Adrenal gland (tissue), 12 donors: ENCODE measurements around the gene CD34. TPM values are rescaled to one million over a fixed set of nuclear protein-coding genes. Genes with fewer than 3 reads are reported as not detected.

Source experiments
- DNase-seq, 7 donors: peaks; one replicate each; pipeline ENCODE4 v3.0.0-alpha.2; 2019 to 2020
- H3K27ac ChIP-seq, 5 donors: fragments of 200-600 bp; sonication (generic) in 4 of 5; 1 replicate in 3 of 5; 2 replicates in 2 of 5; pipeline versions ENCODE4 v1.5.1 to v1.8.0; 2016 to 2020; ENCODE audit warnings: mild to moderate bottlenecking in 1 of 5
- H3K27me3 ChIP-seq: fragments of 200-600 bp; 2 replicates; pipeline ENCODE4 v1.8.0; 2021
- H3K36me3 ChIP-seq, 2 donors: fragments of 200-600 bp; replicated peaks in 1 of 2; 1 replicate in 1 of 2; 2 replicates in 1 of 2; pipeline versions ENCODE4 v1.5.1 to v1.8.0; 2018 to 2022
- H3K4me1 ChIP-seq, 2 donors: fragments of 200-600 bp; replicated peaks in 1 of 2; 1 replicate in 1 of 2; 2 replicates in 1 of 2; pipeline versions ENCODE4 v1.5.1 to v1.8.0; 2018 to 2021
- H3K4me3 ChIP-seq, 4 donors: fragments of 200-600 bp; sonication (generic) in 3 of 4; one replicate each; pipeline ENCODE4 v1.5.1; 2016 to 2018
- H3K9me3 ChIP-seq, 3 donors: fragments of 200-600 bp; sonication (generic) in 1 of 3; replicated peaks in 1 of 3; 1 replicate in 2 of 3; 2 replicates in 1 of 3; pipeline versions ENCODE4 v1.5.1 to v1.8.0; 2016 to 2021
- POLR2A ChIP-seq, 2 donors: fragments of 450-650 bp; IDR thresholded peaks; one replicate each; pipeline ENCODE4 v1.6.1; 2017; ENCODE audit warnings: antibody characterized with exemption in 2 of 2, mild to moderate bottlenecking in 2 of 2, moderate library complexity in 1 of 2
- WGBS, 4 donors: extraction: QIAGEN DNeasy Blood & Tissue Kit in 2 of 4; methylation state at CpG; one replicate each; pipeline versions ENCODE4 v1.1.5 to v1.1.7; 2013 to 2017; 5-methylcytosine and 5-hydroxymethylcytosine counted together
- intact Hi-C, 2 donors: fragments of 100-400 bp; cut with DNase I; formaldehyde crosslinking; loops; one replicate each; pipeline versions ENCODE4 v1.14.1 to v1.15.0; 2022 to 2023
- polyA plus RNA-seq, 3 donors: library from polyadenylated mRNA; stranded (reverse); fragments of 200-250 nt in 2 of 3; fragments of 350-450 nt in 1 of 3; fragmentation: Illumina TruSeq in 1 of 3; extraction: RNeasy Lipid Tissue Mini Kit (QIAGEN cat#74804) in 1 of 3; gene quantifications; one replicate each; pipeline ENCODE4 v1.2.3, GENCODE V29; 2013 to 2014
- total RNA-seq, 9 donors: library from RNA; depleted of rRNA in 4 of 9; stranded (reverse); fragments of >200 nt in 4 of 9; fragments of 120-200 nt in 1 of 9; fragmentation: NEBNext Ultra II Directional in 1 of 9; extraction: Animal tissue kit (Norgen Biotek cat#: 25700) in 1 of 9; gene quantifications; one replicate each; pipeline versions ENCODE4 v1.1.0 to v1.2.4, GENCODE V29; 2013 to 2023
- TF ChIP-seq, protein P1 (sequence below), 6 experiments: fragments of 450-650 bp in 4 of 6; fragments of 200-600 bp in 2 of 6; sonication (generic) in 1 of 6; IDR thresholded peaks; 1 replicate in 5 of 6; 2 replicates in 1 of 6; pipeline versions ENCODE4 v1.5.1 to v1.8.0; 2016 to 2021; ENCODE audit warnings: antibody characterized with exemption in 6 of 6, mild to moderate bottlenecking in 2 of 6, moderate library complexity in 1 of 6
- donor health status: healthy with polysubstance abuse.
- donor health status: Bipolar disorder and iron deficiency.
- donor health status: DM: yes; HTN: yes; CAD: no.
- donor health status: DM: no; HTN: no; CAD: no.
- donor health status: DM: no; HTN: no; CAD: no.
- donor health status: DM: yes; HTN: yes; CAD: no.

CD34 gene
- total and polyA plus RNA-seq, 12 donors, result 9.0 to 48.6 (median 28.1) TPM

- DNase-seq, result peak; percentile 82 to 92 (median 85)
- intact Hi-C loops, result no loop called here
- H3K27ac ChIP-seq, result peak overlapping the region in 4 of 5 donors; percentile 31 to 81 (median 71)
- WGBS, 4 donors, result 10 to 44% (median 22%) methylated on average over 5 to 76 of the region's 76 CpGs
- H3K4me1 ChIP-seq, result peaks cover 14 to 38% of the 10 kb centered on the region in 2 donors
- H3K9me3 ChIP-seq, result no peaks in the 10 kb centered on the region
- no peaks in the 10 kb centered on the region for H3K36me3 ChIP-seq
- no peaks in the 10 kb centered on the region for H3K27me3 ChIP-seq
- H3K4me3 ChIP-seq, result peak overlapping the region in 2 of 4 donors; percentile 40 to 56
- TF ChIP-seq, protein P1, sequence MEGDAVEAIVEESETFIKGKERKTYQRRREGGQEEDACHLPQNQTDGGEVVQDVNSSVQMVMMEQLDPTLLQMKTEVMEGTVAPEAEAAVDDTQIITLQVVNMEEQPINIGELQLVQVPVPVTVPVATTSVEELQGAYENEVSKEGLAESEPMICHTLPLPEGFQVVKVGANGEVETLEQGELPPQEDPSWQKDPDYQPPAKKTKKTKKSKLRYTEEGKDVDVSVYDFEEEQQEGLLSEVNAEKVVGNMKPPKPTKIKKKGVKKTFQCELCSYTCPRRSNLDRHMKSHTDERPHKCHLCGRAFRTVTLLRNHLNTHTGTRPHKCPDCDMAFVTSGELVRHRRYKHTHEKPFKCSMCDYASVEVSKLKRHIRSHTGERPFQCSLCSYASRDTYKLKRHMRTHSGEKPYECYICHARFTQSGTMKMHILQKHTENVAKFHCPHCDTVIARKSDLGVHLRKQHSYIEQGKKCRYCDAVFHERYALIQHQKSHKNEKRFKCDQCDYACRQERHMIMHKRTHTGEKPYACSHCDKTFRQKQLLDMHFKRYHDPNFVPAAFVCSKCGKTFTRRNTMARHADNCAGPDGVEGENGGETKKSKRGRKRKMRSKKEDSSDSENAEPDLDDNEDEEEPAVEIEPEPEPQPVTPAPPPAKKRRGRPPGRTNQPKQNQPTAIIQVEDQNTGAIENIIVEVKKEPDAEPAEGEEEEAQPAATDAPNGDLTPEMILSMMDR (IDR thresholded peaks at IDR 0.05), result no peak
- TF ChIP-seq POLR2A (IDR thresholded peaks at IDR 0.05), result no peak
Measured at GRCh38 chr1:207959141-207959825, 48.4 kb upstream of the CD34 start.

DNA sequence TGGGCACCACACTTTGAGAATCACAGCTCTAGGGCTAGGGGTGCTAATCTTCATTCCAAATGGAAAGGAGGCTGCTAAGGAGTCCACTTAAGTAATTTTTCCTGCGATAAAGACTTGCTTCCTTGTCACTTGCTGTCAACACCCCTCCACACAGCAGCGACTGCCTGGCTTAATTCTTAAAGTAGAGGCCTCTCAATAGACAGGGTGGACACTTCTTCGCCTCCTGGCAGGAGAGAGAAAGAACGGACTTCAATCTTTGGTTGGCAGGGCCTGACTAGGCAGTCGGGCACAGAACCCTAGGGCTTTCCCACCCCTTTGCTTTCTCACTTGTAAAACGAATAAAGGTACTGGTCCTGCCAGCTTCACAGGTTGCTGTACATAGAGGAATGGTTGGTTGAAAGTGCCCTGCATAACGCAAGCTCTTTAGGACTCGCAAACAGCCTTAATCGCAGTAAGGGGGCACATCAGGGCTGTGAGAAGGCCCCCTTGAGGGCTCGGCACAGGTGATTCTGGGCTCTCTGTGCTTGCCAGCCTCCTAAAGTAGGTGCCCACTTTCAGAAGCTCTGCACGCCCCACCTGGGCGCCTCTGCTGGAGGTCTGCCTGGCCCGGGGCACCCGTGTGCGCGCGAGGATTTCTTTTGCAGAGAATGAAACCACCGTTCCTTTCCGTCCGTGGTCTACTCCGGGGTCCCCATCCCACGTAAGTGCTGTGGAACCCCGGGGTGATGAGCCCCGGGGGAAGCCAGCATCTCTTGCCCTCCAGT is 47.6 kb upstream of the CD34 start:
- H3K4me3 ChIP-seq, result peak overlapping the region in 2 of 4 donors; percentile 40 to 56
- H3K9me3 ChIP-seq, result no peaks in the 10 kb centered on the region
- 44 to 82% (median 45%) methylated on average over 12 to 24 of the region's 24 CpGs for WGBS, 4 donors
- peak overlapping the region in 3 of 5 donors; percentile 68 to 81 (median 74) for H3K27ac ChIP-seq
- intact Hi-C loops, result no loop called here
- H3K36me3 ChIP-seq, result no peaks in the 10 kb centered on the region
- H3K27me3 ChIP-seq, result no peaks in the 10 kb centered on the region
- peaks cover 9 to 32% of the 10 kb centered on the region in 2 donors for H3K4me1 ChIP-seq
- no peak for DNase-seq
- TF ChIP-seq POLR2A (IDR thresholded peaks at IDR 0.05), result no peak
- TF ChIP-seq, protein P1 (IDR thresholded peaks at IDR 0.05), result no peak

DNA sequence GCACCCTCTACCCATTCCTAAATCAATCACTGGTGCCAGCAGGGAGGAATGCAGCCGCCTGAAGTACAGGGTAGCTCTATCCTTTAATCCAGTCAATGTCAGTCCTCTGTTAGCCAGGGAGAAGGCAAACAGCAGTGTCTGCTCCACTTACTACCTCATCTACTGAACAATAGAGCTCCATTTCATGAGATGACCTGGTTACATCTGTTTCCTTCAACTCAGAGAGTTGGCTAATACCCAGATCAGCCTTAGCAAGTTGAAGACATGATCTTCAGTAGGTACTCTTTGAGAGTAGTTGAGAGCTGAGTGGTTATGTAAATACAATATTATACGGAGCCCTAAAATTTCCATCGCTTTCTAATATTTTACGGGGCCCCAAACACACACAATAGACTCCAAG is 46.1 kb upstream of the CD34 start:
- DNase-seq, result no peak
- peaks cover 4 to 19% of the 10 kb centered on the region in 2 donors for H3K4me1 ChIP-seq
- no peak overlapping the region for H3K27ac ChIP-seq
- no peaks in the 10 kb centered on the region for H3K9me3 ChIP-seq
- H3K4me3 ChIP-seq, result no peak overlapping the region
- no peaks in the 10 kb centered on the region for H3K36me3 ChIP-seq
- WGBS, 4 donors, result 83 to 97% (median 91%) methylated on average over 4 of the region's 4 CpGs
- intact Hi-C loops, result no loop called here
- H3K27me3 ChIP-seq, result no peaks in the 10 kb centered on the region
- TF ChIP-seq, protein P1 (IDR thresholded peaks at IDR 0.05), result no peak
- TF ChIP-seq POLR2A (IDR thresholded peaks at IDR 0.05), result no peak

GRCh38 chr1:207954104-207954503 is 43.2 kb upstream of the CD34 start:
- TF ChIP-seq, protein P1 (IDR thresholded peaks at IDR 0.05), result no peak
- no peak for TF ChIP-seq POLR2A (IDR thresholded peaks at IDR 0.05)
- no peak overlapping the region for H3K27ac ChIP-seq
- peaks cover 4 to 6% of the 10 kb centered on the region in 2 donors for H3K4me1 ChIP-seq
- H3K4me3 ChIP-seq, result no peak overlapping the region
- no peaks in the 10 kb centered on the region for H3K27me3 ChIP-seq
- 86 to 100% (median 96%) methylated on average over 1 of the region's 1 CpG for WGBS, 4 donors
- H3K9me3 ChIP-seq, result no peaks in the 10 kb centered on the region
- DNase-seq, result no peak
- no peaks in the 10 kb centered on the region for H3K36me3 ChIP-seq
- intact Hi-C loops, result no loop called here
